ENCODE measurements around the gene AHCYL1. TPM values are rescaled to one million over a fixed set of nuclear protein-coding genes. Genes with fewer than 3 reads are reported as not detected.

The AHCYL1 gene
- total RNA-seq, 1 experiment from 2014 or later, result 89.0 TPM

- Histone ChIP-seq H3K4ac (ENCODE audit: low read depth, low read length) (no peak overlapping the region), H2BK20ac (ENCODE audit: low read depth, low read length, poor library complexity, severe bottlenecking) (no peak overlapping the region), H2AK5ac (ENCODE audit: insufficient read length, low read length) (no peak overlapping the region), H4K5ac (ENCODE audit: insufficient read length, low read depth, low read length) (no peak overlapping the region), H3K18ac (ENCODE audit: insufficient read length, low read depth, low read length) (no peak overlapping the region), H3K79me2 (ENCODE audit: insufficient read depth, low read length) (peaks cover 6% of the 10 kb centered on the region; the same call in 1 of the 2 replicates), H3K4me2 (ENCODE audit: insufficient read depth, insufficient read length, low read length) (no peak overlapping the region), H3K23me2 (ENCODE audit: insufficient read length, low read depth, low read length, poor library complexity, severe bottlenecking) (peaks cover 7% of the 10 kb centered on the region), H3K9ac (ENCODE audit: extremely low read depth, insufficient read length, low read length) (no peak overlapping the region), H3K79me1 (ENCODE audit: insufficient read depth, low read depth, low read length, poor library complexity, severe bottlenecking) (no peaks in the 10 kb centered on the region), H3K27ac (ENCODE audit: insufficient read length, low read depth, low read length) (no peak overlapping the region), H3K27me3 (ENCODE audit: insufficient read depth, low read length) (no peaks in the 10 kb centered on the region), H4K91ac (ENCODE audit: insufficient read length, low read depth, low read length) (no peak overlapping the region), H2BK15ac (ENCODE audit: low read depth, low read length) (no peak overlapping the region), H3K14ac (ENCODE audit: insufficient read depth, low read length) (no peak overlapping the region), H3K9me3 (ENCODE audit: control insufficient read depth, low read depth, low read length) (no peaks in the 10 kb centered on the region), H2BK5ac (ENCODE audit: insufficient read length, low read length) (no peak overlapping the region), H2AFZ (ENCODE audit: low read length) (no peak overlapping the region), H2BK120ac (ENCODE audit: low read depth, low read length, poor library complexity, severe bottlenecking) (no peak overlapping the region), H4K20me1 (ENCODE audit: control insufficient read depth, insufficient read depth, insufficient read length) (peaks cover 2% of the 10 kb centered on the region), H3K4me1 (ENCODE audit: insufficient read depth, low read length) (peaks cover 3% of the 10 kb centered on the region; the same call in 1 of the 2 replicates), H3K56ac (ENCODE audit: insufficient read length, low read depth, low read length) (no peak overlapping the region), H4K8ac (replicated peaks; ENCODE audit: insufficient read length, low read depth, low read length) (no peak overlapping the region), H2BK12ac (ENCODE audit: insufficient read length, low read depth, low read length) (no peak overlapping the region), H3K23ac (ENCODE audit: insufficient read length, low read depth, low read length) (no peak overlapping the region), H3T11ph (ENCODE audit: low read length) (no peak overlapping the region)
- TF ChIP-seq CTCF (conservative IDR thresholded peaks at IDR 0.05), result no peak
- Mint-ChIP-seq H3K4me1 (peaks cover 14 to 19% of the 10 kb centered on the region in 2 experiments), H3K36me3 (ENCODE audit: insufficient read depth in 1 of 3, low read depth in 3 of 3) (peaks cover 45 to 57% (median 53%) of the 10 kb centered on the region in 3 experiments), H3K9me3 (no peaks in the 10 kb centered on the region), H3K27ac (no peak overlapping the region), H3K4me3 (no peak overlapping the region), H3K27me3 (ENCODE audit: low read depth) (no peaks in the 10 kb centered on the region)
- no CpG with 5 or more reads among the region's 5 CpGs for WGBS (ENCODE audit: extremely low coverage, insufficient read length, low lambda C conversion rate)
- no peak for DNase-seq
Measured at GRCh38 chr1:110038271-110038670, 53.7 kb downstream of the AHCYL1 start.

All from H9 (cell line).